ENCODE data around the gene LIMS1. TPM values are rescaled to one million over a fixed set of nuclear protein-coding genes. Genes with fewer than 3 reads are reported as not detected.
"Not testable (repeated sequence)": the region's sequence is repeated elsewhere in the genome, so short reads cannot be mapped to it uniquely, and the experiment has no call there.

Gene LIMS1
- polyA plus RNA-seq, 10 donors: 34.1 to 54.2 (median 50.2) TPM

- no peak for DNase-seq
Measured at GRCh38 chr2:108585436-108585835, 51.2 kb downstream of the LIMS1 start.

GRCh38 chr2:108586116-108586515 lies 51.8 kb downstream of the LIMS1 start:
- DNase-seq: no peak

DNA sequence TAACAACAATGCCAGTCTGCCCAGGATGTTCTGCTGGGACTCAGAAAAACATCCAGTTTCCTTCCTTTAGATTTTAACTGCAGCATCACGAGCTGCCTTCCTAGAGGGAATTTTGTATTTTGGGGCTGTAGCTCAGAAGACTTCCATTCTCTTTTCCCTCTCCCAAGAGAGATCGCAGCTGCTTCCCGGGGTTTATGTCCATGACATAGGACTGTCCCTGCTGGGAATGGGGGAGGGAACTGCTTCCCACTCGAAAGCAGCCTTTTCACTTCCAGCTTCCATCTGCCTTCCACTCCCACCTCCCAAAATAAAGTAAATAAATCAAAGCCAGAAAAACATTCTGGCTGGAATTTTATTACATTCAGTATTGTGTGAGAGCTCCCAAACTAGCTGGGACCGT lies 52.4 kb downstream of the LIMS1 start:
- peak in 1 of 3 donors; percentile 79 for DNase-seq

DNA sequence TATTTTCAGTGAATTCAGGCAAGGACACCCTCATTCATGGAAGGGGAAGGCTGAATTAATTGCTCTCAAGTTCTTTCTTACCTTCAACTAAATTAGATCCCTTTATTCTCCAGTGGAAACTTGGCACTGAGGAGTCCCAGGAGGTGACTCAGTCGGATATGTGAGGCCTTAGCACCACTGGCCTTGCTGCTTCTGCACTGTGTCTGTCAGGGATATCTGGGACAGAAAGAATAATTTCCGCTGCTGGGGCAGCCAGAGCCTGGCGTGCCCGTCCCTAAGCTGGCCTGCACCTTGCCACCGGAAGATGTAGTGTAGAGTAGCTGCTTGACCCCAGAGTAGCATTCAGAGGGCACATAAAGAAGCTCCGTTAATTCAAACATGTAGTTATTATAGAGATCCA lies 53.4 kb downstream of the LIMS1 start:
- peak in 1 of 3 donors; percentile 50 for DNase-seq

DNA sequence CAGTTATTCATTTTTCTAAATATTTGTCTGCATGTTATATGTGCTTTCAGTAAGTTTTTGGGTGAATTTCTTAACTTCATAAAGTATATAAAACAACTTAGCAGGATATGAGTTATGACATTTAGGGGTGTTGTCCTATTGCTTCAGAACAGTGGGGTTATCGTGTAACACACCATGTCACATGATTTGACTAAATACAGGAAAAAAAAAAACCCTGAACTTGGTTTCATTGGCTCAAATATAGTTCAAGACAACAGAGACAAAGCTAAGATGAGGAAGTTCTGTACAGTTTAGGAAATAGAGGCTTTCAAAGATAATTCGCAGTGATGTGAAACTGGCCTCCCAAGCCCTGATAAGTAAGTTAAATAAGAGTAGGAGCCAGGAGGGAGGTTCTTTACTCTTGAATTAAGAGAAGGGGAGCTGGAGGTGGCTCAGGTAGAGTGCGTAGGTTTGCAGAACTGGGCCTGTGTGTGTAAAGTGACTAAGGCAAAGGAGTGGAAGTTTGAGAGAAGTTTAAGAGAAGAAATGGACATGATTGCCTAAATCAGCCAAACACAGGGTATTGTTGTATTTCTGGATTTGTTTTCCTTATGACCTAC lies 53.9 kb downstream of the LIMS1 start:
- no peak for DNase-seq

GRCh38 chr2:108589372-108589771 lies 55.1 kb downstream of the LIMS1 start:
- DNase-seq: no peak

DNA sequence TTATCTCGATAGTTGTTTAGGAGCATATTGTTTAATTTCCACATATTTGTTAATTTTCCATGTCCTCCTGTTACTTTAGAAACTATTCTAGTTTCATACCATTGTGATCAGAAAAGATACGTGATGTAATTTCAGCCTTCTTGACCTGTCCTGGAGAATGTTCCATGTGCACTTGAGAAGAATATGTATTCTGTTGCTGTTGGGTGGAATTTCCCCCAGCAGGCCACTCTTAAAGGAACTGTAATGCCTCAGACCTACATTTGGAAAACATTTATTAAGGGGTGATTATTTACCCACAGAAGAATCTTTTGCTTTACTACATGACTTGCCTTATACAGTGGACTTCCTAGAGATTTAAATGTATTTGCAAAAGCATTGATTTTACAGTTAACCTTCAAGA lies 55.5 kb downstream of the LIMS1 start:
- no peak for DNase-seq

- no peak for DNase-seq
Measured at GRCh38 chr2:108591163-108591562, 56.9 kb downstream of the LIMS1 start.

DNA sequence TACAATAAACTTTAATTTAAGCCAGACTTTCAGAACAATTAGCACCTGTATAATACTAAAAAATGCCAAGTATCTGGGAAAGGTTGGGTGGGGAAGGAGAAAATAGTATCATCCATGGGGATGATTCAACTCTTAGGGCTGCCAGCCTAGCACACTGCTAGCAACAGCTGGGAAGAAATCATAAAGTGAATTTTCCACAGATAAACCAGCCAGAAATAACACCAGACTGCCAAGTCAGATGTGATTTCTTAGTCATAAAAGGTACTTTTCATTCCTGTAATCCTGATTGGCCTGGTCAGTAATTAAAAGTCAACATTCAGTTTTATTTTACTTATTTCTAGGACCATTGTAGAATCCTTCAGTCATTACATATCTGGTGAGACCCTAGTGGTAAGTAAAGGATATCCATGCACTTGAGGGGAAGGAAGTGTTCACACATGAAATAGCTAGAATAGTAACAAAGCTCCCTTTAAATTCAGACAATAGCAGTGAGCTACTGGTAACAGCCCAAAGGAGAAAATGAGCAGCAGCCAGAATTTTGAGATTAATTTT lies 59.4 kb downstream of the LIMS1 start:
- DNase-seq: peak in 2 of 3 donors; percentile 66 to 80

DNA sequence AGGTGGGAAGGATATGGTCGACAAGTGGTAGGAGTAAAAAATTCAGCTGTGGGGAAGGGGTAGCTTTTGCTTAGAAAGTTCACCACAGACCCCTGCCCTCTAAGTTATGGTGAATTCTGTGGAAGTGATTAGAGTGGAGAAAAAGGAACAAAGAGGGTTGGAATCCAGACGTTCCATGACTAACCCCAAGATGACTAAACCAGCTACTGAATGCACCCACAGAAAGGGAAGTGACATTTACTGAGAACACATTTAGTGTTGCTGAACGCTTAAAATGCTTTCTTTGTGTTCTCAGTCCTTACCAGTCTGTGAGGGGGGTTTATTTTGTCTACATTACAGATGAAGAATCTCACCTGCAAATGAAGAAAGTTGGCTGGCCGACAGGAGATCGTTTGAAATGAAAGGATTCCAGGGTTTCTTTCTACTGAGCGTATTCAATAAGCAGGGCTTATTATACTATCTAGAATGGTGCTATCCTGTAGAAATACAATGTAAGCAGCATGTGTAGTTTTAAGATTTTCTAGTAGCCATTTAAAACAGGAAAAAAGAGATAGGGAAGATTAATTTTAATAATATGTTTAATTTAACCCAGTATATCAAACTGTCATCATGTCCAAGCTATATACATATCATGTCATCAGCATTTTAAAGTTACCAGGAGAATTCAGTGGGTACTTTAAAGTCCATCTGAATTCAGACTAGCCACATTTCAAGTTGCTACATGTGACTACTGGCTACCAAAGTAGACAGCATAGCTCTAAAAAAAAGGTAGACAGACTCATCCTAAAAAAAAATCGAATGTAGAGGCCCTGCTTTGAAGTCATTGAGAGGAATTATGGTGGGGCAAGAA lies 60.1 kb downstream of the LIMS1 start:
- peak in 2 of 3 donors; percentile 66 to 88 for DNase-seq

DNA sequence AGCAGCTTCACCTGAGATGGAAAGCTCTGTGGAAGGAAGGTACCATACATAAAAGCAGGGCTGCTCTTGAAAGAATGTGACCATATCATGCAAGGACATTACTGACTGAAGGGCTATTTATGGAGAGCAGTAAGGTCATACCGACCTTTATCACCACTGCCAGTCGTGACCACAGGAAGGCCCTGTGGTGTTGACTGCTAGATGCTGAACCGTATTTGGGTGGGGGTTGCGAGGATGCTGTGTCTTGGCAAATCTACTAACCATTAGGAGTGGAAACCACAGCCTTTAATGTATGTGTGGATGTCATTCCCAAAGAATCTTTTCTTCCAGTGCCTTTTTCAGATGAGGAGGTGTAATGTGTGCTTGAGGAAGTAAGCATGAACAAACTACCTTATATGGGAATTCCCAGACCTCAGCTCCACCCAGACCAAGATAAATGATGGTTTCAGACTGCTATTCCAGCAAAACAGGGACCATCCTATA lies 60.8 kb downstream of the LIMS1 start:
- peak in 1 of 3 donors; percentile 95 for DNase-seq

DNA sequence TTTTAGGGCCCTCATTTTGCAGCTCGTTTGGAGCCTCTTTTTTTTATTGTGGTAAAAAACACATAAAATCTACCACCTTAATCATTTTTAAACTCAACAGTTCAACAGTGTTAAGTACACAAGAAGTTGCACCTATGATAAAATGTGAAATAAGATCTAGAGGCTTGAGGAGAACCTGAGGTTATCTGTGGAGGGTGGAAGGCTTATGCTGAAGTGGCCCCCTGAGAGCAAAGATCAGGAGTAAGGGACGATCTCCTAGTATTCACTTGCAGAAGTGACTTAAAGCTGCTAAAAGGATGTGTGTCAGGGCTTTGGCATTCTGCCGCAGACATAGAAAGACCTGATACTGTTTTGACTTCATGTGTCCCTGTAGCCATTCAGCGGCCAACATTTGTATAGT lies 61.5 kb downstream of the LIMS1 start:
- not testable (repeated sequence) for DNase-seq

DNA sequence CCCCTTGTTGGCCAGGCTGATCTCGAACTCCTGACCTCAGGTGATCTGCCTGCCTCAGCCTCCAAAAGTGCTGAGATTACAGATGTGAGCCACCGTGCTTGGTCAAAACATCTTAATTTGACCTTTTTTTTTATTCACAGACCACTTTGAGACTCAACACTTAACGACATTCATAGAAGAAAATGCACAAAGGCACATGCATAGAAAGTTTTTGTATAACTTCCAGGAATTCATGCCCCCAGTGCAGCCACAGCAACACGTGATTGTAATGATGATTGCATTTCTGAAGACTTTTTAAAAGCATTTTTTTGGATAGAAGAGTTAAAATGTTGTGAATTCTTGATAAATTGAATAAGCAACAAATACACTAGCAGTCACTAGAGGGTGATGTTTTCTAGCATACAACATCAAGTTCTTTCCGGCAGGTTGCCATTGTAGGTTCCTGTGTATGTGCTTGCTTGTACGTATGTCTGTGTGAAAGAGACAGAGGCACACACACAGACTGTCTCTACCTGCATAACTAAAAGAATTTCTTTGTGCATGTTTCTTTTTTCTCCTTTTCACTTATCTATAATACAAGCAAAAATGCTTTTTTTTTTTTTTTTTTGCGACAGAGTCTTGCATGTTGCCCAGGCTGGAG lies 63.0 kb downstream of the LIMS1 start:
- not testable (repeated sequence) for DNase-seq

GRCh38 chr2:108601199-108601598 lies 66.9 kb downstream of the LIMS1 start:
- DNase-seq: not testable (repeated sequence)

- no peak for DNase-seq
Measured at GRCh38 chr2:108602422-108602821, 68.2 kb downstream of the LIMS1 start.

DNA sequence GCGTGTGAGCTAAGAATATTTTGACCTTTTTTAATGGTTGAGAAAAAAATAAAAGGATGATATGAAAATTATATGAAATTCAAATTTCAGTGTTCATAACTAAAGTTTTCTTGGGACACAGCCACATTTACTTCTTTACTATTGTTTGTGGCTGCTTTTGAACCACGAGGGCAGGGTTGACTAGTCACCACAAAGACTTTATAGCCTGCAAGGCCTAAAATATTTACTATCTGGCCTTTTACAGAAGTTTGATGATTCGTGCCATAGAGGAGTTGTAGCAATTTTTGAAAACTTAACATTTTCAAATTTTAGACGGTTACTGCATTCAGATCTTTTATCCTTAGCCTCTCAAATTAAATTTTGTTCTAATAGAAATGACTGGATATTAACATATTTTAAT lies 69.9 kb downstream of the LIMS1 start:
- DNase-seq: no peak

DNA sequence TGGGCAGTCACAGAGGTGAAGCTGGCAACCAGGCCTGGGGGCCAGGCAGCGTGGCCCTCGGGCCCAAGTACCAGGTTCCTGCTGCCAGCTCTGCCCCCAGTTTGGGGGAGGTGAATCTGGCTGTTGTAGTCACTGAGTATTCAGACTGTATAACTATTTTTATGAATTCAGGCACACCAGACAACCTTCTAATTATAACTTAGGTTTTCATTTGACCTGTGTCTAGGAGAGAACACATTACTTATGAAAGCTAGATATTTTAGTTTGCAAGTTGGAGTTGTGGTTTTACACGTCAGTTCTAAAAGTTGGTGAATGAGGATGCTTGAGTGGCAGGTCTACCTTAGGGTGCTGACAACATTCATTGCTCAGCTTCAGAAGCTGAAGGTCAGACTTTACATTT lies 71.7 kb downstream of the LIMS1 start:
- DNase-seq: no peak

GRCh38 chr2:108607706-108608301 lies 73.5 kb downstream of the LIMS1 start:
- peak in 1 of 3 donors; percentile 64 for DNase-seq

- no peak for DNase-seq
Measured at GRCh38 chr2:108611021-108611420, 76.8 kb downstream of the LIMS1 start.

- DNase-seq: no peak
Measured at GRCh38 chr2:108612153-108612513, 77.9 kb downstream of the LIMS1 start.

DNA sequence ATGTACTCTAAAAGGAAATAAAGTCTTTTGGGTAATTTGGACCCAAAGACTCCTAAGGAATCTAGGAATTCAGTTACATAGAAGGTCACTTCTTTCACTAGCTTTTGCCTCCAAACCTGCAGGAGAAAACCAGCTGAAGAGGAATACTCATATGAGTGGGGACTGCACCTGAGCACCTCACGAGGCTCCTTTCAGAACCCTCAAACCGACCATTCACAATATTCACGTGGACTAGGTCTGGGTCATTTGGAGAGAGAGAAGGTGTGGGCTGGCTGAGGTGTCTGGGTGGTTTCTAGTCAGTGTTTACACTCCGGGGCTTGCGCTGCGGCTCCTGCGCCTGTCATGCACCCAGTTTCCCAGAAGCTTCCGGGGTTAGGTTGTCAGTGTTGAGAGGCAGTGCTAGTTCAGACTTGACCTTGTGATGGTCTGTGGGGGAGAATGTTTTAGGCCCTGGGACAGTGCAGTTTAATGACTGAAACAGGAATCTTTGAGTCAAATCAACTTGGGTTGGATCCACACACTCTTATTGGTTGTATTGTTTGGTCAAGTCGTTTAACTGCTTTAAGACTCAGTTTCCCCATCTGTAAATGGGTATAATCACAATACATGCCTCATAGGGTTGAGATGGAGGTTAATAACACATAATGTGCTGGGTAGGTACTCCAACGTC lies 78.4 kb downstream of the LIMS1 start:
- DNase-seq: no peak

Measured in muscle of back (tissue), 11 donors.